Neural progenitor cell (in vitro differentiated cells): ENCODE data around the gene KSR1. TPM values are rescaled to one million over a fixed set of nuclear protein-coding genes. Genes with fewer than 3 reads are reported as not detected.

ENCODE experiments used
- DNase-seq: peaks from one replicate; pipeline ENCODE4 v3.0.0-alpha.2; 2016; ENCODE audit warnings: low spot score
- H2AFZ ChIP-seq: fragments of 200-600 bp; sonication (generic); replicated peaks from 2 replicates; pipeline ENCODE4 v1.6.1; 2016; ENCODE audit warnings: antibody characterized with exemption
- H3F3A ChIP-seq: fragments of 200-600 bp; sonication (generic); 2 replicates; pipeline ENCODE4 v1.6.1; 2016; ENCODE audit warnings: antibody characterized with exemption, low read depth
- H3K27ac ChIP-seq: fragments of 200-600 bp; sonication (generic); 2 replicates; pipeline ENCODE4 v1.5.1; 2016; ENCODE audit warnings: mild to moderate bottlenecking
- H3K27me3 ChIP-seq: fragments of 200-600 bp; sonication (generic); 2 replicates; pipeline ENCODE4 v1.6.1; 2016; ENCODE audit warnings: mild to moderate bottlenecking, moderate library complexity
- H3K36me3 ChIP-seq: fragments of 200-600 bp; sonication (generic); 2 replicates; pipeline ENCODE4 v1.5.1; 2016
- H3K4me1 ChIP-seq: fragments of 200-600 bp; sonication (generic); 2 replicates; pipeline ENCODE4 v1.6.1; 2016; ENCODE audit warnings: mixed run types
- H3K4me2 ChIP-seq: fragments of 200-600 bp; sonication (generic); 2 replicates; pipeline ENCODE4 v1.6.1; 2016
- H3K4me3 ChIP-seq: fragments of 200-600 bp; sonication (generic); 2 replicates; pipeline ENCODE4 v1.5.1; 2016
- H3K79me2 ChIP-seq: fragments of 200-600 bp; sonication (generic); 2 replicates; pipeline ENCODE4 v1.6.1; 2016; ENCODE audit warnings: low read depth
- H3K9ac ChIP-seq: fragments of 200-600 bp; sonication (generic); 2 replicates; pipeline ENCODE4 v1.6.1; 2016
- H3K9me3 ChIP-seq: fragments of 200-600 bp; sonication (generic); 2 replicates; pipeline ENCODE4 v1.5.1; 2016; ENCODE audit warnings: low read depth
- H4K20me1 ChIP-seq: fragments of 200-600 bp; sonication (generic); 2 replicates; pipeline ENCODE4 v1.6.1; 2016; ENCODE audit warnings: low read depth
- H3K27ac Mint-ChIP-seq: 3 replicates; pipeline ENCODE4 v1.8.0; 2021; ENCODE audit warnings: mixed read lengths
- H3K27me3 Mint-ChIP-seq: 2 replicates; pipeline ENCODE4 v1.8.0; 2022; ENCODE audit warnings: low read depth, mild to moderate bottlenecking, inconsistent platforms, moderate library complexity, mixed read lengths; ENCODE audit not compliant: insufficient read depth
- H3K36me3 Mint-ChIP-seq: 3 replicates; pipeline ENCODE4 v1.8.0; 2021; ENCODE audit warnings: mixed read lengths
- H3K4me1 Mint-ChIP-seq: 3 replicates; pipeline ENCODE4 v1.8.0; 2021; ENCODE audit warnings: mixed read lengths
- H3K4me3 Mint-ChIP-seq: 3 replicates; pipeline ENCODE4 v1.8.0; 2021; ENCODE audit warnings: mild to moderate bottlenecking, moderate library complexity, mixed read lengths
- H3K9me3 Mint-ChIP-seq: 3 replicates; pipeline ENCODE4 v1.8.0; 2020; ENCODE audit warnings: mixed read lengths
- EZH2 ChIP-seq: fragments of 200-600 bp; sonication (generic); IDR thresholded peaks from 2 replicates; pipeline ENCODE4 v1.6.1; 2017; ENCODE audit warnings: antibody characterized with exemption, mild to moderate bottlenecking, moderate library complexity
- EZH2phosphoT487 ChIP-seq: fragments of 200-600 bp; sonication (generic); IDR thresholded peaks from 2 replicates; pipeline ENCODE4 v1.6.1; 2017; ENCODE audit warnings: antibody characterized with exemption
- total RNA-seq: library from RNA; depleted of rRNA; stranded (reverse); fragments of >200 nt; gene quantifications from 2 replicates; pipeline ENCODE4 v1.2.3, GENCODE V29; 2015; ENCODE audit warnings: low replicate concordance
- TF ChIP-seq, protein P1 (sequence below): fragments of 200-600 bp; sonication (generic); IDR thresholded peaks from 2 replicates; pipeline ENCODE4 v1.5.1; 2017; ENCODE audit warnings: antibody characterized with exemption, mild to moderate bottlenecking

Gene KSR1
- total RNA-seq, 1 donor from 2014 or later = 16.4 TPM

DNA sequence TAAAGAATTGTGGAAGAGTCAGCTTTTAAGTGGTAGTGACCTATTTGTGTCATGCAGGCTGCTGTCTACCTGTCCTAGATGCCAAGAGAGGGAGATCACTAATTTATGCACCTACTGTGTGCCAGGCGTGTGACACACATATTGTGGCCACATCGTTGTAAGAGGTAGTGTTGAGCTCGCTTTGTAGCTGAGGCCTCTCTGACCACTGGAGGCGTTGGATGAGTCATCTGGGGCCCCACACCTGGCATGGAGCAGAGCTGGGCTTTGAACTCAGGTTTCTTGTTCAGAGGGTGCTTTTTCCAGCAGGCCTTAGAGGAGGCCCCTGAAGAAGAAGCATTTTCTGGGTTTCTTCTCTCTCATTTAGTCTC, 122.5 kb downstream of the KSR1 start:
- Mint-ChIP-seq H3K4me1 (peaks cover 29% of the 10 kb centered on the region), H3K36me3 (no peaks in the 10 kb centered on the region), H3K9me3 (no peaks in the 10 kb centered on the region), H3K4me3 (no peak overlapping the region), H3K27ac (no peak overlapping the region), H3K27me3 (peaks cover 3% of the 10 kb centered on the region)
- no peak overlapping the region for H3K4me2 ChIP-seq
- H3K4me3 ChIP-seq = no peak overlapping the region
- no peak overlapping the region for H3K27ac ChIP-seq
- H3K79me2 ChIP-seq = no peaks in the 10 kb centered on the region
- no peaks in the 10 kb centered on the region for H3F3A ChIP-seq
- peaks cover 9% of the 10 kb centered on the region for H4K20me1 ChIP-seq
- H2AFZ ChIP-seq = no peak overlapping the region
- DNase-seq = no peak
- H3K27me3 ChIP-seq = no peaks in the 10 kb centered on the region
- no peak overlapping the region for H3K9ac ChIP-seq
- TF ChIP-seq, protein P1, sequence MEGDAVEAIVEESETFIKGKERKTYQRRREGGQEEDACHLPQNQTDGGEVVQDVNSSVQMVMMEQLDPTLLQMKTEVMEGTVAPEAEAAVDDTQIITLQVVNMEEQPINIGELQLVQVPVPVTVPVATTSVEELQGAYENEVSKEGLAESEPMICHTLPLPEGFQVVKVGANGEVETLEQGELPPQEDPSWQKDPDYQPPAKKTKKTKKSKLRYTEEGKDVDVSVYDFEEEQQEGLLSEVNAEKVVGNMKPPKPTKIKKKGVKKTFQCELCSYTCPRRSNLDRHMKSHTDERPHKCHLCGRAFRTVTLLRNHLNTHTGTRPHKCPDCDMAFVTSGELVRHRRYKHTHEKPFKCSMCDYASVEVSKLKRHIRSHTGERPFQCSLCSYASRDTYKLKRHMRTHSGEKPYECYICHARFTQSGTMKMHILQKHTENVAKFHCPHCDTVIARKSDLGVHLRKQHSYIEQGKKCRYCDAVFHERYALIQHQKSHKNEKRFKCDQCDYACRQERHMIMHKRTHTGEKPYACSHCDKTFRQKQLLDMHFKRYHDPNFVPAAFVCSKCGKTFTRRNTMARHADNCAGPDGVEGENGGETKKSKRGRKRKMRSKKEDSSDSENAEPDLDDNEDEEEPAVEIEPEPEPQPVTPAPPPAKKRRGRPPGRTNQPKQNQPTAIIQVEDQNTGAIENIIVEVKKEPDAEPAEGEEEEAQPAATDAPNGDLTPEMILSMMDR = no peak
- TF ChIP-seq EZH2phosphoT487 = no peak
- no peak for TF ChIP-seq EZH2
- peaks cover 14% of the 10 kb centered on the region for H3K4me1 ChIP-seq
- H3K36me3 ChIP-seq = no peaks in the 10 kb centered on the region
- H3K9me3 ChIP-seq = no peaks in the 10 kb centered on the region

DNA sequence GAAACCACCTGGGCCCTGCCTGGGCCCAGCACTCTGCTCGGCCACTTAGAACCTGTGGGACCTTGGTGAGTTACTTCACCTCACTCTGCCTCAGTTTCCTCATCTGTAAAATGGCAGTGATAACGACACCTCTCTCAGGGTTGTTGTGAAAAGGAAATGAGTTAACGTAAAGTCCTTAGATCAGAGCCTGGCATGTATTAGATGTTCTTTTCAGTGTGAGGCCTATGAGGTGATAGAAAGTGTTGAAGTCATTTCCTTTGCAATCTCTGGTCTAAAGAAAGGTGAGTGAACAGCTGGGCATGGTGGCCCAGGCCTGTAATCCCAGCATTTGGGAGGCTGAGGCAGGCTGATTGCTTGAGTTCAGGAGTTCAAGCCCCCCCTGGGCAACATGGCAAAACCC, 123.1 kb downstream of the KSR1 start:
- Histone ChIP-seq H3K36me3 (no peaks in the 10 kb centered on the region), H3K9ac (no peak overlapping the region), H3K4me1 (peaks cover 14% of the 10 kb centered on the region), H3K79me2 (no peaks in the 10 kb centered on the region), H3K9me3 (no peaks in the 10 kb centered on the region), H3F3A (no peaks in the 10 kb centered on the region), H3K4me2 (no peak overlapping the region), H3K27me3 (no peaks in the 10 kb centered on the region), H4K20me1 (peaks cover 9% of the 10 kb centered on the region), H2AFZ (no peak overlapping the region), H3K27ac (no peak overlapping the region), H3K4me3 (no peak overlapping the region)
- Mint-ChIP-seq H3K27me3 (peaks cover 3% of the 10 kb centered on the region), H3K36me3 (no peaks in the 10 kb centered on the region), H3K4me1 (peaks cover 27% of the 10 kb centered on the region), H3K9me3 (no peaks in the 10 kb centered on the region), H3K4me3 (no peak overlapping the region), H3K27ac (no peak overlapping the region)
- TF ChIP-seq, protein P1 = no peak
- TF ChIP-seq EZH2 (no peak), EZH2phosphoT487 (no peak)
- DNase-seq = no peak

DNA sequence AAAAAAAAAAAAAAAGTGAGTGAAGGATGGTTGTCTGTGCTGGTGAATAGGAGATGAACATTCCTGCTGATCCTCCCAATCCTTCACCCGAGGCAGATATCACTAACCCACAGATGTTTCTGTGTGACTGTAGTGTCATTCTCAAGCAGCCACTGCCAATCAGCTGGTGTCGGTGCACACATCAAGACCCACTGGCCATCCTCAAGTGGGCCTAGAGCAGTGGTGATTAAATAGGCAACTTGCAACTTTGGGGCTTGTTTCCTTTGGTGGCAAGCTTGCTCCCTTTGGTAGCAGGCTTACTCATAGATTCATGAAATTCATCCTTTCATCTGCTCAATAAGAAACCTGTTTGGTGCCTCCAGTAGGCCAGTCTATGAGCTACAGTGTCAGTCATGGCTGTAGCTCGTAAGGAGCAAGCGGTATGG, 123.7 kb downstream of the KSR1 start:
- no peak overlapping the region for H3K4me3 Mint-ChIP-seq
- DNase-seq = no peak
- Histone ChIP-seq H3K27ac (no peak overlapping the region), H3K9me3 (no peaks in the 10 kb centered on the region), H3K9ac (no peak overlapping the region), H2AFZ (no peak overlapping the region), H3F3A (no peaks in the 10 kb centered on the region), H3K4me1 (peaks cover 14% of the 10 kb centered on the region), H3K4me2 (no peak overlapping the region), H4K20me1 (peaks cover 9% of the 10 kb centered on the region), H3K36me3 (no peaks in the 10 kb centered on the region), H3K79me2 (no peaks in the 10 kb centered on the region), H3K4me3 (no peak overlapping the region), H3K27me3 (no peaks in the 10 kb centered on the region)
- H3K36me3 Mint-ChIP-seq = no peaks in the 10 kb centered on the region
- peaks cover 3% of the 10 kb centered on the region for H3K27me3 Mint-ChIP-seq
- no peak overlapping the region for H3K27ac Mint-ChIP-seq
- peaks cover 27% of the 10 kb centered on the region for H3K4me1 Mint-ChIP-seq
- no peaks in the 10 kb centered on the region for H3K9me3 Mint-ChIP-seq
- TF ChIP-seq EZH2 (no peak), EZH2phosphoT487 (no peak)
- TF ChIP-seq, protein P1 = no peak
